ENCODE measurements around the gene PSD2.

PSD2 gene

DNA sequence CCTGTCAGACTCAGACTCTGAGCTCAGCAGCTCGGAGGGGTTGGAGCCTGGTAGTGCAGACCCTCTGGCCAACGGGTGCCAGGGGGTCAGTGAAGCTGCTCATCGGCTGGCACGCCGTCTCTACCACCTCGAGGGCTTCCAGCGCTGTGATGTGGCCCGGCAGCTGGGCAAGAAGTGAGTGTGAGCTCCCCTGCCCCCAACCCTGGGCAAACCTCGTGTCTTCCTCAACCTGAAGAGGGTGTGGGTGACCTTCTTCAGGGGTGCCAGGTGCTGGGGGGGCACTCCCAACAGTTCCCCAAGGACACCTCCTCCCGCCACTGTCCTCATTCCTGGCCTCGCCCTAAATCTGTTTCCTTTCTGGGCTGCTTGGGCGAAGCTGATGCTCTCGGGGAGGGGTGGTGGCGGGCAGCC, 18.6 kb downstream of the PSD2 start:
- no peak for DNase-seq

DNA sequence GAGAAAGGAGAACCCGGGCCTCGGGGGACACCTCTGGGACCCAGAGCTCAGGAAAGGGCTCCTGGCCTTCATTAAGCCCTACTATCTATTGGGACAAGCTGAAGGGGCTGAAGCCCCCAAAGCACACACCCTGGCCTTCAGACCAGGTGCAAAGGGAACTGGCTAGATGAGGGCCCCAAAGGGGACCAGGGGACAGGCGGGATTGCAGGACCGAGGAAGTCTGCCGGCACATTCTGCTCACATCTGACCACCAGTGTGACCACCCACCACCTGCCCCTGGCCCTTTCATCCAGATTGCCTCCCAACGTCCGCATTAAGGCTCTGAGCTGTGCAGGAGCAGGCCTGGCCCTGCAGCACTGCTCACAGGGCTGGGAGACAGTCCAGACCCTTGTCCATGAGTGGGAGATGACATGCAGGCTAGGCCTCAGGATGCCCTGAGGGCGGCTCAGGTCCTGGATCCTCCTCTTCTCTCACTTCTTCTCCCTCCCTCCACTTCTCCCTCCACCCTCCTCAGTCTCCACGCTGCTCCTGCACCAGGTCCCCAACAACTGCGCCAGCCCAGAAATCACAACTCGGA, 19.2 kb downstream of the PSD2 start:
- DNase-seq: no peak

- no peak for DNase-seq
Observed at GRCh38 chr5:139816566-139816965, 21.0 kb downstream of the PSD2 start.

GRCh38 chr5:139817362-139817761, 21.8 kb downstream of the PSD2 start:
- DNase-seq: no peak

DNA sequence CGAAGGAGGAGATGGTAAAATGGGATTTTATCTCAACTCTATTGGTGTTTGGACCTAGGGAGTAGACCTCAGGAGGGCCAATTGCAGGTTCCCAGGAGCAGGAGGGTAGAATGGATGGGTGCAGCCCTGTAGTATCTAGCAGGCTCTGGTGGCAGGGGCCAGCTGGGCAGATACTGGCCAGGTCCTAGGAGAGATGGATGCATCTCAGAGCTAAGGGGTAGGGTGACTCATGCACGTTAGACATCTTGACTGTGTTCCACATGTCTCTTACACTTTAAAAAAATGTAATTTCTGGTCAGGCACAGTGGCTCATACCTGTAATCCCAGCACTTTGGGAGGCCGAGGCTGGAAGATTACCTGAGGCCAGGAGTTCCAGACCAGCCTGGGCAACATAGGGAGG, 22.4 kb downstream of the PSD2 start:
- no peak for DNase-seq

DNA sequence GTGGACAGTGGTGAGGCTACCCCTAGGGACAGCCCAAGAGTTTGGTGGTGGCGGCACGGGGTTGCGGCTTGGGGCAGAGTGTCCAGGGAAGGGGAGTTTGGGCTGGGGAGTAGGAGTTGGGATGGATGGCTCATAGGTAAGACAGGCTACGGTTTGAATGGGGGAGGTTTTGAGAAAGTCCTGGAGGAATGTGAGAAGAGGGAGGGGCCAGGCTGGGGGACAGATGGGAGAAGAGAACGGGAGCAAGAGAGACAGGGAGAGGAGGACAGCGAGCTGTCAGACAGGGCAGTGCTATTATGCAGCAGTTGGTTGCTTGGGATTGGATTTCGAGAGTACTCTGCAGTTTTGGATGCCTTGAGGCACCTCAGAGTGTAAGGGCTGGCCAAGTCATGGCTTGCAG, 24.5 kb downstream of the PSD2 start:
- no peak for DNase-seq

- DNase-seq: no peak
Observed at GRCh38 chr5:139820606-139821005, 25.0 kb downstream of the PSD2 start.

DNA sequence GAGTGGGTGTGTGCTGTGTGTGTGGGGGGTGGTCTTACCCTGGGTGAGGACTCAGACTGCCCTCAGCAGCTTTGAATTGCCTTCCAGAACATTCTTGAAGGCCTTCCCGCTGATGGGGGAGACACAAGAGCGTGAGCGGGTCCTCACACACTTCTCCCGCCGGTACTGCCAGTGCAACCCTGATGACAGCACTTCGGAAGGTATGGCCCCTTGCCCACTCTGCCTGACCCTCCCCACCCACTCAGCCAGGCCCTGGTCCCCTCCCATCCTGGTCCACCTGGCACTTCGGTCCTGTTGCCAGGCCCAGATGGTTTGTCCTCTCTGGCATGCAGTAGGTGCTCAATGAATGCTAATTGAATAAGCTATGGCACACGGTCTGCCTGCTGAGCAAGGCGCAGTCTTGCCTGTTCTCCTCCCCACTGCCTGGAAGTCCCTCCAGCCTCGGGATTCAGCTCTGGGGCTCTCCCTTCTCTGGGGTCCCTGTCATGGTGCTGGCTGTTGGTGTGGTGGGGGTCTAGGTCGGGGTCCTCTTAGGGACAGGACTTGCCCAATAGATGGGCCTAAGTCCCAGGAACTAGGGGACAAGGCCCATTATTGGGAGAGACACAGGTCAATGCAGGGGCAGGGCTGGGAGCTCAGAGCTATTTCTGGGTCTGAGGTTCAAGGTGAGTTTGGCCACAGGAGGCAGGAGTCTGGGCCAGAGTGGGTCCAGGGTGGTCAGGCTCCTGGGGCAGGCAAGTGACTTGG, 26.4 kb downstream of the PSD2 start:
- no peak for DNase-seq

GRCh38 chr5:139822553-139823425, 27.2 kb downstream of the PSD2 start:
- no peak for DNase-seq

GRCh38 chr5:139823757-139824355, 28.2 kb downstream of the PSD2 start:
- no peak for DNase-seq

DNA sequence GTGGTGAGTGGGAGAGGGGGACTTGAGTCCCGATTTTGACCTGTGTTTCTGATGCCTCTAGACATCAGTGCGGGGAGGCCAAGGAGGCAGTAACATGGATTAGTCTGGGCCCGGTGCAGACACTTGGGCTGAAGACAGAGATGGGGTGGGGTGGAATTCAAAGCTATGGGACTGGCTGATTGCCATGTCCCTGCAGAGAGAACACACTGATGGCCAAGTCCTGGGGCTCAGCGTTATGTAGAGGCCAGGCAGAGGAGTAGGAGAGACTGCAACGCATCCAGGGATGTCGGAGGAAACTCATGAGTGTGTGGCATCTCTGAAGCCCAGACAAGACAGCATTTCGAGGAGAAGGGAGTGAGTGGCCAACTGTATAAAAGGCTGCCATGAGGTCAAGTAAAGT, 30.1 kb downstream of the PSD2 start:
- DNase-seq: no peak

DNA sequence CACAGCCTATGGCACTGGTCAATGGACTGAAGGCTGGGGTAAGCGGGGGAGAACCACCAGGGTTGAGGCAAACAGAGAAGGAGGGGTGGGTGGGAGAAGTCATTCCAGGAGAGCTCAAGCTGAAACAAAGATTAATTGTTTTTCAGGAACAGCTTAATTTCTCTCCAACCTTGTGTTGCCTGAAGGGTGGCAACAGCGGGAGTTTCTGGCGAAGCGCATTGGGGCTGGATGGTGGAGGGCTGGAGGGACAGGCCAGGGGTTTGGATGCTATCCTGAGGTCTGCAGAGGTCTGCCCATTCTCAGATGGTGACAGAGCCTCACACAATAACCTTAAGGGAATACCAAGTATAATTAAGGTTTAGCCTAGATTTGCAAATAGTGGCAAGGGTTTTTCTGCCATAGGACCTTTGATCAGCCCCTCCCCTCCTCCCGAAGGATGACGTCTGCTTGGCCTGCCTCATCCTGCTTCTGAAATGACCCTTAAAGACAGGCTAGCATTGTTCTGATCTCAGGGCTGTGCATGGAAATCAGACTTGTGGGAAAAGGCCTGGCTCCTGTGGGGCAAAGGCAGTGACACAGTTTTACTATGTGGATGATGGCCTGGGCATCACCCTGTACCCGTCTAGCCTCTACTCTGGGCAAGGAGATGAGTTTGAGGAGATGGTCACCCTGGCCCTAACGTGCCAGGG, 32.7 kb downstream of the PSD2 start:
- no peak for DNase-seq

GRCh38 chr5:139829471-139829870, 33.9 kb downstream of the PSD2 start:
- DNase-seq: no peak

- no peak for DNase-seq
Observed at GRCh38 chr5:139831624-139832023, 36.0 kb downstream of the PSD2 start.

DNA sequence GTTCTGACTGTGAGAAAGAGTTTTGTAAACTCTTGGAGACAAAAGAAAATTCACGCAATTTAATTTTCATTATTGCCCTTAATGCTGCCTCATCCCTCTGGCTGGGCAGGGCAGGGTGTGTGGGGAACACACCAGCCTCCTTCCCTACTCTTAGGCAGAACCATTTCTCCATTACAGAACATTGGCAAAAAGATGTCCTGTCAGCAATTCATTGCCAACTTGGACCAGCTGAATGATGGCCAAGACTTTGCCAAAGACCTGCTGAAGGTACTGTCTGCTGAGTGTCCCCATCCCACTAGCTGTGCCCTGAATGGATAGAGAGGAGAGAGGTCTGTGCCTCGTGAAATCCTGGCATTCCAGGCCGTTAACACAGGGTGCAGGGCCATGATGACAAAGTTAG, 37.9 kb downstream of the PSD2 start:
- no peak for DNase-seq

DNA sequence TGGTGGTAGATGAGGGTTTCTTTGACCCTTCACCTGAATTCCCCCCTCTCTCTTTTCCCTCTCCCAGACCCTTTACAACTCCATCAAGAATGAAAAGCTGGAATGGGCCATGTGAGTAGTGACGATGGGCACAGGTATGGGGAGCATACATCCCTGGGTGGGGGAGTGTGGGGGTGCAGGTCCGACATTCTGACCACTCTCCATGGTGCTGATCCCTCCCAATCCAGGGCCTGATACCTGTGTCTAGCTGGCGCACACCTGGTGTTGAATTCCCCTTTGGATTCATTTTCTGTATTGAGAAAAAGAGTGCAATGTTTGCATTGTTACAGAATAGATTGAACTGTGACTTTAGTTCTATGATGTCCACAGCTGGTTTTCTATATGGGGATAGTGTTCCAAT, 40.0 kb downstream of the PSD2 start:
- DNase-seq: no peak

DNA sequence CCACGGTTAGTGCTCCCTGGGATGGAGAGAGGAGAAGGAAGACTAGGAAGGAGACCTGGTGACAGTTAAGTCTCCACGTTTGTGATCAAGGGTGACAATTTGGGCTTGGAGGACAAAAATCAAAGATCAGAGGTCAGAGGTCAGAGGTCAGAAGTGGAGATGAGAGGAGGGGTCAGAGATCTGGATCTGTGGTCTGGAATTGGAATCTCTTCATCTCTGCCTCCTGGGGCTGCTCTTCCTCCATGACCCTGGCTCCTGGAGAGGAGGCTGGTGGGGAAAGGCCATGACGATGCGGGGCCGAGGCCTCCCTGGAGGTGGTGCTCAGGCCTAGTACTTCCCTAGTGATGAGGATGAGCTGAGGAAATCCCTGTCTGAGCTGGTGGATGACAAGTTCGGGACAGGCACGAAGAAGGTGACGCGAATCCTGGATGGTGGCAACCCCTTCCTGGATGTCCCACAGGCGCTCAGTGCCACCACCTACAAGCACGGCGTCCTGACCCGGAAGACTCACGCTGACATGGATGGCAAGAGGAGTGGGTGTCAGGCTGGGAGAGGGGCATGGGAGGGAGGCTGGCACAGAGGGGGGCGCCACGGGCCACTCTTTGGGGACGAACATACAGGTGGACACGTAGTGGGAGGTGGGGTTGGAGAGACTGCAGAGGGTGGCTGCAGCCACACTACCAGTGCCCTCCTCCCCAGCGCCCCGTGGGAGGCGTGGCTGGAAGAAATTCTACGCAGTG, 41.0 kb downstream of the PSD2 start:
- DNase-seq: no peak

GRCh38 chr5:139837711-139838380, 42.2 kb downstream of the PSD2 start:
- DNase-seq: no peak

DNA sequence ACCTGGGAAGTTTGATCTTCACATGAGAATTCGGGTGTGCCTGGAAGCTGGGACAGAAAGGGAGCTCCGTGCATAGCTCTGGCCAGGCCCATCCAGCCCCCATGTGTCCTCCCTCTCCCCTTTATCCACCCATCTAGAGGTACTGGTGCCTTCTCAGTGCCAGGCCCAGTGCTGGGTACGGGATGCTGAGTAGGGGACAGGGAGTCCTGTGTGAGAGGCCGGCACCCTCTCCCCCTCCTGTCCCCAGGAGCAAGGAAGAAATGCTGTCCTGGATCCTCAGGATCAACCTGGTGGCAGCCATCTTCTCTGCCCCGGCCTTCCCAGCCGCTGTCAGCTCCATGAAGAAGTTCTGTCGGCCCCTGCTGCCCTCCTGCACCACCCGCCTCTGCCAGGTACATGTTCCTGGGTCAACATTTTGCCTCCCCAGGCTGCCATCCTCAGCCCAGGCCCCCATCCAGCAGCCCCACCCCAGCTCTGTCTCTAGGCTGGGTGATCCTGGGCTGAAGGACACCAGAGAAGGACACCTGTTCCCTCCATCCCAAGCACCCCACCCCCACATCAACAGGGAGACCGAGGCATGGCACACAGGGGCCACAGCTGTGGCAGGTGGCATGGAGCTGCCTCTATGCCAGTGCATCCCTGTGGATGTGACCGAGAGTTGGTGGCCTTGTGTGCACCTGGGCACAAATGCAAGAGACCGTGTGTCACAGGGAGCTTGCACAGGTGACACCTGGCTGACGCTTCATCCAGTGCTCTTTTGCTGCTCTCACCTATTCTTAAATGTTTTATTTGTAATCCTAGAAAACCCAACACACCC, 43.0 kb downstream of the PSD2 start:
- no peak for DNase-seq

DNA sequence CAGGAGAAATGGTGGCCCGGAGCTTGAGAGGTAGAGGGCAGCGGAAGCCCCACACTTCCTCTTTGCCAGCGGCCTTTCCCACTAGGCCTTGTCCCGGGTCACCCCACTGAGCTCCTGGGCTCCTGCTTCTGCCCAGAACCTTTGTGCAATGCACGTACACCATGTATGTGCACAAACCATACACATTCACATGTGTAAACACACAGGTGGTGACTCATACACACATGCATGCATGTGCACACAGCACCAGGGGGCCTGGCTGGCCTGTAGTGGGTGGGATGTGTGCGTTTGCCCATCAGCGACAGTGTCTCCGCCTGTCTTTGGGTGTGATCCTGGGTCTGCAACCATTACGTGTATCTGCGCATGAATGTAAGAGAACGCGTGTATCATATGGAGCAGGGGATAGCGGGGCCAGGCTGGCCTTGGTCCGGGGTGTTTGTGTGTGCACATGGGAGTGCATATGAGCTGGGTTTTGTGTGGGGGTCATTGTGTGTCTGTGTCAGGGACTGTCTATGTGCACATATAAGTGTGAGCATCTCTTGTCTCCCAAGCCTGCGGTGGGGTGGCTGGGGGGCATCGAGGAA, 43.7 kb downstream of the PSD2 start:
- DNase-seq: no peak

Measured in EL (cell line).